Nephron (organoid): ENCODE data around the gene ASAP2.

ENCODE experiments used
- H3K27ac Mint-ChIP-seq, 3 experiments: 2 replicates each; pipeline ENCODE4 v1.8.0; 2020; ENCODE audit warnings: mixed read lengths in 3 of 3, mild to moderate bottlenecking in 2 of 3, moderate library complexity in 1 of 3
- H3K27me3 Mint-ChIP-seq: 2 replicates; pipeline ENCODE4 v1.8.0; 2021; ENCODE audit warnings: low read depth, mild to moderate bottlenecking, moderate library complexity, mixed read lengths
- H3K36me3 Mint-ChIP-seq: 2 replicates; pipeline ENCODE4 v1.8.0; 2020; ENCODE audit warnings: low read depth, mixed read lengths
- H3K4me1 Mint-ChIP-seq: 2 replicates; pipeline ENCODE4 v1.8.0; 2020; ENCODE audit warnings: mixed read lengths
- H3K4me3 Mint-ChIP-seq, 3 experiments: 2 replicates each; pipeline ENCODE4 v1.8.0; 2020; ENCODE audit warnings: mild to moderate bottlenecking in 3 of 3, mixed read lengths in 3 of 3, moderate library complexity in 2 of 3
- H3K9me3 Mint-ChIP-seq: 2 replicates; pipeline ENCODE4 v1.8.0; 2020; ENCODE audit warnings: mixed read lengths
- CTCF ChIP-seq, 3 experiments: fragments of 200-600 bp; sonication (generic); IDR thresholded peaks; one replicate each; pipeline ENCODE4 v1.5.0; 2021; ENCODE audit warnings: antibody characterized with exemption in 3 of 3; ENCODE audit not compliant: unreplicated experiment in 3 of 3

ASAP2 gene

DNA sequence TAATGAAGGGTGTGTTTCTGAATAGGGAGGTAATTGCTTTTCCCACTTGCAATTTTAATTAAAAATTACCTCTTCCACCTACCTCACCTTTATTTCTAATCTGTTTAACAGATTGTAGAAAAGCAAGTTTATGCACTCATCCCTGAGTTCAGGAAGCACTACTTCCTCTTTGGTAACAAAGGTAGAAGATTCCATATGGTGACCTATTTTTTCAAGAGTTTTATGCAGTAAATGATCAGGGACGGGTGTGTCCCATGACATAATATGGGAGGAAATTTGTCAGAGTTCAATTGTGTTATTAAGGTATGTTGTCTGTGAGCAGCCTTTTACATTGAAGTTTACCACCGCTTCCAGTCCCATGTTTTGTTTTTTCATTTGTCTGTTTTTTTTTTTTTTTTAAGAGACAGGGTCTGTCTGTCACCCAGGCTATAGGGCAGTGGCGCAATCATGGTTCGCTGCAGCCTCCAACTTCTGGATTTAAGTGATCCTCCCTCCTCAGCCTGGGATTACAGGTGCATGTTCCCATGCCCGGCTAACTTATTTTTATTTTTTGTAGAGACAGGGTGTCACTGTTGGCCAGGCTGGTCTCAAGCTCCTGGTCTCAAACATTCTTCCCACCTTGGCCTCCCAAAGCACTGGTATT lies 68.2 kb downstream of the ASAP2 start:
- H3K27ac Mint-ChIP-seq: peak overlapping the region; percentile 30 to 77 (median 54)
- peaks cover 58% of the 10 kb centered on the region for H3K4me1 Mint-ChIP-seq
- no peak overlapping the region for H3K4me3 Mint-ChIP-seq
- peaks cover 19% of the 10 kb centered on the region for H3K9me3 Mint-ChIP-seq
- no peak for TF ChIP-seq CTCF (IDR thresholded peaks at IDR 0.05; ENCODE audit: unreplicated experiment in 3 of 3)
- H3K36me3 Mint-ChIP-seq: peaks cover 17% of the 10 kb centered on the region
- peaks cover 3% of the 10 kb centered on the region for H3K27me3 Mint-ChIP-seq

DNA sequence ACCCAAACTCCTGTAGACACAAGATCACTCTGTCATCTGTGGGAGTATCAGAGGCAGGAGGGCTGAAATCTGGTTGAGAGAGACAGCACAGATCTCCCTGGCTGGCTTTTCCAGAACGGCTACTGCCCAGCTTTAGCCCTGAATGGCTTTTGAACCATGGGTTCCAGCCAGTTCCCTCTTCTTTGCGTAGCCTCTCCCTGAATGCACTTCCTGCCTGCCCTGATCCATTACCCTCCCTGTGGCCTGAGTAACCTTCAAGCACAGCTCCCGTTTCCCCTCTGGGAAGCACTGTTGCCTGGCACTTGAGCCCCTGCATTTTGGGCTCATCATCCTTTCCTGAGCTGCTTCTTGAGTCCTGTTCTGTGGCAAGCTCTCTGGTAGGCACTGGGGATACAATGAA lies 68.8 kb downstream of the ASAP2 start:
- TF ChIP-seq CTCF (IDR thresholded peaks at IDR 0.05; ENCODE audit: unreplicated experiment in 3 of 3): no peak
- Mint-ChIP-seq H3K4me1 (peaks cover 58% of the 10 kb centered on the region), H3K36me3 (peaks cover 17% of the 10 kb centered on the region), H3K4me3 (no peak overlapping the region), H3K27ac (peak overlapping the region; percentile 30 to 77 (median 54)), H3K9me3 (peaks cover 19% of the 10 kb centered on the region), H3K27me3 (peaks cover 3% of the 10 kb centered on the region)

GRCh38 chr2:9276074-9276473 lies 69.5 kb downstream of the ASAP2 start:
- peaks cover 61% of the 10 kb centered on the region for H3K4me1 Mint-ChIP-seq
- no peak overlapping the region for H3K4me3 Mint-ChIP-seq
- peak overlapping the region in 1 of 3 experiments; percentile 30 for H3K27ac Mint-ChIP-seq
- H3K36me3 Mint-ChIP-seq: peaks cover 17% of the 10 kb centered on the region
- TF ChIP-seq CTCF (IDR thresholded peaks at IDR 0.05; ENCODE audit: unreplicated experiment in 3 of 3): no peak
- H3K27me3 Mint-ChIP-seq: peaks cover 3% of the 10 kb centered on the region
- peaks cover 19% of the 10 kb centered on the region for H3K9me3 Mint-ChIP-seq

DNA sequence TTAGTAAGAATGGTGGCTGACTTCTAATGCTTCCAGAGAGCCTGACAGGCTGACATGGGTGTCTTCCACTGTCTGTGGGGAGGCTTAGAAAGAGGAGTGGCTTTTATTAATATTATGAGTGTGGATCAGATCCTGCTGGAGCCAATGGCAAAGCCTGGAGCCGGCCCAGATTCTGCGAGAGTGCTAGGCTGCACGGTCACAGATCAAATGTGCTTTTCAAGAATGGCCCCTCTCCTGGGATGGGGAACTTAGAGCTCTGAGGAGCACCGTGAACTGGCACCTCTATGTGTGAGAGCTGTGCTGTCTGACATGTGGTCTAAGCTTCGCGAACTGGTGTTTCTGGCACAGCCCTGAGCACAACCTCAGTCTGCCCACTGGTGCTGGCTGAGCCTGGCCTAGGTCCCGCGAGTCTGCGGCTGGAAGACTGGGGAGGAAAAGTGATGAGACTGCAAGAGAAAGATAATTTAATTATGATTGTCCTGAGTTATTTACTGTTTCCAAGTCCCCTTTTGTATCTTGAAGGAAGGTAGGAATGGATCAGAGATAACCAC lies 70.4 kb downstream of the ASAP2 start:
- H3K9me3 Mint-ChIP-seq: peaks cover 12% of the 10 kb centered on the region
- peaks cover 3% of the 10 kb centered on the region for H3K27me3 Mint-ChIP-seq
- peak overlapping the region; percentile 17 to 69 (median 19) for H3K27ac Mint-ChIP-seq
- peaks cover 64% of the 10 kb centered on the region for H3K4me1 Mint-ChIP-seq
- no peak for TF ChIP-seq CTCF (IDR thresholded peaks at IDR 0.05; ENCODE audit: unreplicated experiment in 3 of 3)
- peaks cover 9% of the 10 kb centered on the region for H3K36me3 Mint-ChIP-seq
- no peak overlapping the region for H3K4me3 Mint-ChIP-seq

- H3K4me1 Mint-ChIP-seq: peaks cover 74% of the 10 kb centered on the region
- H3K4me3 Mint-ChIP-seq: no peak overlapping the region
- peaks cover 3% of the 10 kb centered on the region for H3K27me3 Mint-ChIP-seq
- H3K36me3 Mint-ChIP-seq: peaks cover 9% of the 10 kb centered on the region
- H3K9me3 Mint-ChIP-seq: no peaks in the 10 kb centered on the region
- H3K27ac Mint-ChIP-seq: no peak overlapping the region
- no peak for TF ChIP-seq CTCF (IDR thresholded peaks at IDR 0.05; ENCODE audit: unreplicated experiment in 3 of 3)
Measured at GRCh38 chr2:9278439-9278838, 71.8 kb downstream of the ASAP2 start.

- Mint-ChIP-seq H3K36me3 (peaks cover 19% of the 10 kb centered on the region), H3K27ac (no peak overlapping the region), H3K4me1 (peaks cover 78% of the 10 kb centered on the region), H3K9me3 (no peaks in the 10 kb centered on the region), H3K4me3 (no peak overlapping the region), H3K27me3 (peaks cover 3% of the 10 kb centered on the region)
- TF ChIP-seq CTCF (IDR thresholded peaks at IDR 0.05; ENCODE audit: unreplicated experiment in 3 of 3): no peak
Measured at GRCh38 chr2:9279426-9279825, 72.8 kb downstream of the ASAP2 start.
